HG02678 (cell line): Measurements from ENCODE around the gene BGLAP.

ENCODE experiments used
- ATAC-seq: cut with Tn5 transposase; IDR thresholded peaks from one replicate; pipeline ENCODE4 v1.9.1; 2021; ENCODE audit warnings: mild to moderate bottlenecking, moderate library complexity; ENCODE audit not compliant: unreplicated experiment

Gene BGLAP

GRCh38 chr1:156286061-156286460 is 44.1 kb downstream of the BGLAP start:
- no peak for ATAC-seq

GRCh38 chr1:156289857-156290256 is 47.9 kb downstream of the BGLAP start:
- no peak for ATAC-seq

- ATAC-seq: no peak
These were observed 49.5 kb downstream of the BGLAP start for GRCh38 chr1:156291226-156292061.
